Smooth muscle cell (in vitro differentiated cells): Measurements from ENCODE around the gene DAPK3. TPM values are rescaled to one million over a fixed set of nuclear protein-coding genes. Genes with fewer than 3 reads are reported as not detected.

Experiments
- DNase-seq: peaks from one replicate; lab custom pipeline; 2025; ENCODE audit not compliant: unreplicated experiment; lab: John Stamatoyannopoulos, UW
- H2AFZ ChIP-seq: fragments of 200-600 bp; sonication (generic); 2 replicates; pipeline ENCODE4 v1.6.0; 2016; ENCODE audit warnings: antibody characterized with exemption, low read depth, mild to moderate bottlenecking
- H3F3A ChIP-seq: fragments of 200-600 bp; sonication (generic); 2 replicates; pipeline ENCODE4 v1.6.0; 2017; ENCODE audit warnings: antibody characterized with exemption, low read depth
- H3K27ac ChIP-seq: fragments of 200-600 bp; sonication (generic); 2 replicates; pipeline ENCODE4 v1.5.1; 2016; ENCODE audit warnings: low read depth, mild to moderate bottlenecking
- H3K27me3 ChIP-seq: fragments of 200-600 bp; sonication (generic); 2 replicates; pipeline ENCODE4 v1.6.1; 2016; ENCODE audit warnings: low read depth, mild to moderate bottlenecking
- H3K36me3 ChIP-seq: fragments of 200-600 bp; sonication (generic); 2 replicates; pipeline ENCODE4 v1.5.1; 2016; ENCODE audit warnings: low read depth
- H3K4me1 ChIP-seq: fragments of 200-600 bp; sonication (generic); 2 replicates; pipeline ENCODE4 v1.5.1; 2016; ENCODE audit warnings: low read depth
- H3K4me2 ChIP-seq: fragments of 200-600 bp; sonication (generic); 2 replicates; pipeline ENCODE4 v1.6.0; 2016; ENCODE audit warnings: mild to moderate bottlenecking
- H3K4me3 ChIP-seq: fragments of 200-600 bp; sonication (generic); 2 replicates; pipeline ENCODE4 v1.5.1; 2016; ENCODE audit warnings: mild to moderate bottlenecking
- H3K79me2 ChIP-seq: fragments of 200-600 bp; sonication (generic); 2 replicates; pipeline ENCODE4 v1.6.0; 2016; ENCODE audit warnings: low read depth, mild to moderate bottlenecking
- H3K9ac ChIP-seq: fragments of 200-600 bp; sonication (generic); 2 replicates; pipeline ENCODE4 v1.6.0; 2016; ENCODE audit warnings: low read depth
- H3K9me3 ChIP-seq: fragments of 200-600 bp; sonication (generic); replicated peaks from 2 replicates; pipeline ENCODE4 v1.5.1; 2016; ENCODE audit warnings: low read depth
- H4K20me1 ChIP-seq: fragments of 200-600 bp; sonication (generic); 2 replicates; pipeline ENCODE4 v1.6.0; 2016; ENCODE audit warnings: low read depth
- CTCF ChIP-seq: fragments of 200-600 bp; sonication (generic); IDR thresholded peaks from 2 replicates; pipeline ENCODE4 v1.5.1; 2017; ENCODE audit warnings: borderline replicate concordance, mild to moderate bottlenecking, antibody characterized with exemption; ENCODE audit not compliant: insufficient read depth, poor library complexity, severe bottlenecking
- WGBS: methylation state at CpG from one replicate; pipeline ENCODE4 v1.1.7; 2016; ENCODE audit warnings: low lambda C conversion rate; 5-methylcytosine and 5-hydroxymethylcytosine counted together
- polyA plus RNA-seq: library from polyadenylated mRNA; unstranded; fragments of >200 nt; fragmentation: Nextera tagmentation; extraction: Ambion mirVana; gene quantifications from 2 replicates; pipeline ENCODE4 v1.2.1, GENCODE V29; 2016
- total RNA-seq: library from RNA; depleted of rRNA; stranded (reverse); fragments of >200 nt; gene quantifications from 2 replicates; pipeline ENCODE4 v1.2.3, GENCODE V29; 2014

The DAPK3 gene
- total and polyA plus RNA-seq, 2 experiments from 2014 or later: 82.9 to 113 TPM

DNA sequence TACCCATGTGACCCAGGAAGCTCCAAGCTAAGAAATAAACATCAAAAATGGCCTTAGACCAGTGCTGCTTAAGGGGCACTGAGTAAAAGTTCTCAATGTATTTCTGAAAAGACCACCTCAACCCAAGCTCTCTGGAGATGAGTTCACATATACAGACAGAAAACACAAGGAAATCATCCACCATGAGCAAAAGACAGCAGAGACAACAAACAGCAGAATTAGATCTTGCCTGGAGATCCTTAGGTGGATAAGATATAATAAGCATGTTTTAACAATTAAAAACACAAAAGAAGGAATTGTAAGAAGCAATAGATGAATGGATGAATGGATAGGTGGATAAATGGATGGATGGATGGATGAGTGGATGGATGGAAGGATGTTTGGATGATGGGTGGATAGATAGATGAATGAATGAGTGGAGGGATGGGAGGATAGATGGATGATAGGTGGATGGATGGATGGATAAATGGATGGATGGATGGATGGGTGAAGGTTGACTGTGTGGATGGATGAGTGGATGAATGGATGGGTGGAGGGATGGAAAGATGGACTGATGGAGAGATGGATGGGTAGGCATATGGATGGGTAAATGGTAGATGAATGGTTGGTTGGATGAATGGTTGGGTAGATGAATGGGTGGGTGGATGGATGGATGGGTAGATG is 47.7 kb downstream of the DAPK3 start:
- H2AFZ ChIP-seq: no peak overlapping the region
- no peaks in the 10 kb centered on the region for H3K9me3 ChIP-seq
- no peaks in the 10 kb centered on the region for H3K27me3 ChIP-seq
- H3K4me1 ChIP-seq: no peaks in the 10 kb centered on the region
- H3K4me2 ChIP-seq: no peak overlapping the region
- H4K20me1 ChIP-seq: no peaks in the 10 kb centered on the region
- H3K79me2 ChIP-seq: no peaks in the 10 kb centered on the region
- H3K4me3 ChIP-seq: no peak overlapping the region
- H3K36me3 ChIP-seq: no peaks in the 10 kb centered on the region
- TF ChIP-seq CTCF: no peak
- H3K27ac ChIP-seq: no peak overlapping the region
- H3K9ac ChIP-seq: no peak overlapping the region
- DNase-seq: no peak
- H3F3A ChIP-seq: no peaks in the 10 kb centered on the region

GRCh38 chr19:3919793-3920192 is 51.1 kb downstream of the DAPK3 start:
- Histone ChIP-seq H3K4me2 (no peak overlapping the region), H3K27me3 (no peaks in the 10 kb centered on the region), H4K20me1 (no peaks in the 10 kb centered on the region), H3F3A (no peaks in the 10 kb centered on the region), H2AFZ (no peak overlapping the region), H3K4me1 (no peaks in the 10 kb centered on the region), H3K9me3 (no peaks in the 10 kb centered on the region), H3K4me3 (no peak overlapping the region), H3K36me3 (no peaks in the 10 kb centered on the region), H3K79me2 (no peaks in the 10 kb centered on the region), H3K27ac (no peak overlapping the region), H3K9ac (no peak overlapping the region)
- WGBS: 97% methylated on average over 8 of the region's 8 CpGs
- TF ChIP-seq CTCF: no peak
- DNase-seq: no peak

DNA sequence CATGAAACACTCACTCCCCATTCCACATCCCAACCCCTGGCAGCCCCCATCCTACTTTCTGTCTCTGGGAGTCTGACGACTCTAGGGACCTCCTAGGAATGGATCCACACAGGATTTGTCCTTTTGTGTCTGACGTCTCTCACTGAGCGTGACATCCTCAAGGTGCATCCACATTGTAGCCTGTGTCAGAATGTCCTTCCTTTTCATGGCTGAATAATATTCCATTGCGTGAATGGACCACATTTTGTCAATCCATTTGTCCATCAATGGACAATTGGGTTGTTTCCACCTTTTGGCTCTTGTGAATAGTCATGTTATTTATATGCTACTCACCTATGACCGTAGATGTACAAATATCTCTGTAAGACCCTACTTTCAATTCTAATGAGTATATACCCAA is 54.9 kb downstream of the DAPK3 start:
- no peaks in the 10 kb centered on the region for H4K20me1 ChIP-seq
- no peak overlapping the region for H3K4me2 ChIP-seq
- no peaks in the 10 kb centered on the region for H3F3A ChIP-seq
- no peak overlapping the region for H3K27ac ChIP-seq
- WGBS: 100% methylated on average over 5 of the region's 5 CpGs
- H3K36me3 ChIP-seq: no peaks in the 10 kb centered on the region
- H3K4me3 ChIP-seq: no peak overlapping the region
- no peaks in the 10 kb centered on the region for H3K4me1 ChIP-seq
- no peaks in the 10 kb centered on the region for H3K9me3 ChIP-seq
- no peak overlapping the region for H3K9ac ChIP-seq
- no peak for DNase-seq
- H2AFZ ChIP-seq: no peak overlapping the region
- no peak for TF ChIP-seq CTCF
- no peaks in the 10 kb centered on the region for H3K27me3 ChIP-seq
- no peaks in the 10 kb centered on the region for H3K79me2 ChIP-seq

- H3K27ac ChIP-seq: no peak overlapping the region
- no peak overlapping the region for H2AFZ ChIP-seq
- no peaks in the 10 kb centered on the region for H4K20me1 ChIP-seq
- no peak overlapping the region for H3K4me3 ChIP-seq
- no peak for TF ChIP-seq CTCF
- no peaks in the 10 kb centered on the region for H3K4me1 ChIP-seq
- H3K36me3 ChIP-seq: no peaks in the 10 kb centered on the region
- no peaks in the 10 kb centered on the region for H3K9me3 ChIP-seq
- no peaks in the 10 kb centered on the region for H3K79me2 ChIP-seq
- no peak overlapping the region for H3K4me2 ChIP-seq
- H3K27me3 ChIP-seq: no peaks in the 10 kb centered on the region
- no peak for DNase-seq
- H3F3A ChIP-seq: no peaks in the 10 kb centered on the region
- no peak overlapping the region for H3K9ac ChIP-seq
- WGBS: 82% methylated on average over 9 of the region's 9 CpGs
Observed at GRCh38 chr19:3914199-3914598, 56.7 kb downstream of the DAPK3 start.
